NCI-H128 (cell line): Measurements from ENCODE around the gene TXNDC11.

Experiments used
- DNase-seq: peaks from one replicate; lab custom pipeline; 2025; ENCODE audit not compliant: unreplicated experiment; lab: John Stamatoyannopoulos, UW

The TXNDC11 gene

GRCh38 chr16:11722468-11722808 lies 20.2 kb downstream of the TXNDC11 start:
- no peak for DNase-seq

DNA sequence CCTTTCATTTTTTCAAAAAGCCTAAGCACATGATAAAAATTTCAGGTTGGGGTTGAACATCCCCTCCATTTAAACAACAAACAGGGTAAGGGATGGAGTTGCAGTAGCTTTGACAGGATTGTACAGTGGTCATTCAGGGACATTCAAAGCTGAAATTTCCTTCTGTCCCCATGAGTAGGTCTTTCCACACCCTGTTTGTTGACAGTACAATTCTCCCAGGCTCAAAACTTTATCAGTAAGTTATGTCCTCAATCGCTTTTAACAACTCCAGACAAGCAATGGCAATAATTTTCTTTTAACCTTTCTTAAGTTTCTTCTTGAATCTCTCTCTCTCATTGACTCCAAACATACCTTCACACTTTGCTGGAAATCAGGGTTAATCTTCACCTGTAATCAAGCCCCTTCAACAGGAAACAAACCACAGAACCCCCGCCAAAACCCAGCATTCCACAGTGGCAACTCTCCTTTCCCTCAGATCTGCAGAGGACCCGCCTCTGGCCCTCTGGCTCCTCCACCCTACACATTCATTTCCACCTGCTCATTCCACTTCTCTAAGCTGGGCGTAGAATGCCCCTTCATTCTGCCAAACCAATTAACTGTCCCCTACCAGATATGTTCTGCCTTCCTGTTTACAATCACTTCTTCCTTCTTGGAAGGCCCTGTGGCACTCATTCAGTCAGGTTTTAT lies 20.7 kb downstream of the TXNDC11 start:
- DNase-seq, result no peak

- DNase-seq, result no peak
Observed at GRCh38 chr16:11719762-11720161, 22.9 kb downstream of the TXNDC11 start.

DNA sequence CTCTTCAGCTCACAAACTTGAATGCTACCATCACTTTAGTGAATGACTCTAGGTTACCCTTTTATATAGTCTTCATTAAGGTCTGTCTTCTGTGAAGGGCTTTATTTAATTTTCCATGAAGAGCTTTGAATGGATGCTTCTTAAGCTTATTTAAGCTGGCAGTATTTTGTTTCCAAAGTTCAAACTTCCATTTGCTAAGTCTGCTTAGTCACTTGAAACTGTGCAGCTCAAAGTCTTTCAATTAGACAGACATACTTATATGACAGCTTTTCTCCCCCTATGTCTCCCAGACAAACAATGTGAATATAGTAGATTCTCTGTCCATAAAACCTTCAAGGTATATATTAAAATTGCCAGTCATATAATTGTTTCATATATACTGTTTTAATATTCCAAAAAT lies 23.5 kb downstream of the TXNDC11 start:
- DNase-seq, result no peak

DNA sequence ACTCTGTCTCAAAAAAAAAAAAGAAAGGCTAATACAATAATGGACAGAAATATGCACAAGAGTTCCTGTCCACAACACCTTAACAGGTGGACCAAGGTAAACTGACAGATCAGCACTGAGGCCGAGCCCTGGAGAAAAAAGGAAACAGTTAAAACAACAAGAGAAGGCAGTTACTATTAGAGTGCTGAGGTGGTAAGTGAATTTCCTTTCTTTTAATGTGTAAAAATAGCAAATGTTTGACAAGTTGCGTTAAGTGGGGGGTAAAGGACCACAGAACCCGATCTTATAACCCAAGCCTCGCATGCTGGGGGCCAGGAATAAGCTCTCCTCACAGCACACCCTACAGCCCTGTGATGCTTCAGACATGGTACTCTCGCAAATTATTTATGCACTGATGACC lies 24.8 kb downstream of the TXNDC11 start:
- no peak for DNase-seq

- no peak for DNase-seq
Observed at GRCh38 chr16:11716336-11716735, 26.3 kb downstream of the TXNDC11 start.

DNA sequence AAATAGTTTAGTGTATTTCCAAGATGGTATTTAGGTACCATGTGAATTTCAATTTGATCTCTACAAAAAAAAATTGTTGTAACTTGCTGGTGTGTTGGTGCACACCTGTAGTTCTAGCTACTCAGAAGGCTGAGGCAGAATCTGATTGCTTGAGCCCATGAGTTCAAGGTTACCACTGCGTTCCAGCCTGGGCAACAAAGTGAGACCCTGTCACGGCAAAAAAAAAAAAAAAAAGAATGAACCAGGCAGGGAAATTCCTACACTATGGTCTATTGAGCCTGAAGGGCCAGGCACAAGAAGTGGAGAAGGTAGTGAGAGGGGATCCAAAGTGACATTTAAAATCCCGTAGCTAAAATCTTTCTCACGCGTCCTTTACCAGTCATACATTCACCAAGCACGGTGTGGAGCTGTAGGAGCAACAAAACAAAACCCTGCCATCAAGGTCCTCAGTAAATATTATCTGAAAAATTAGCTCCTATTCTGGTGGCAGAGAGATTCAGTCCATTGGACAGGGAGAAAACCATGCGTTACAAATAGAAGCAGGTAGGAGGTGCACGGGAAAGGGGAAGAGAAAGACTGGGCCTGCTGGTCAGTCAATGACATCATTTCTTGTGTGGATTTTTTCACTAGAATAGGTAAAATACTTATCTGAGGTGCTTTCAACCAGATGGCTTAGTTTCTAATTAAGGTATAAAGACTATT lies 27.3 kb downstream of the TXNDC11 start:
- no peak for DNase-seq

DNA sequence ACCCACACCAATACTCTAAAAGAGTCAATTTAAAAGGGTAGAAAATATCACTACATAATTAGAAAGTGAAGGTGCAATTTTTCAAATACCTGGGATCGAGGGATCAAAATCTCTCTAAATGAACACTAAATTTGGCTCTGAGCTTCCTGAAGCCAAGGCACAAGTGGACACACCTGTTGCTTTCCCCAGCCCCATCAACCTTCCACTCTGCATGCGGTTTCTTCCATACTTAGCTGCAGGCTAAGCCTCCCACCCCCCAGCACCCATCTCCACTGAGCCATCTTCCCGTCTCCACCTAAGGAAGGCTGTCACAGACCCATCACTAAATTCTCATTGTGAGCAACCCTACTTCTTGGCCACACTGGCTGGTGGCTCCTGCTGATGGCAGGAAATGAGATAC lies 30.5 kb downstream of the TXNDC11 start:
- DNase-seq, result no peak

- DNase-seq, result no peak
Observed at GRCh38 chr16:11711662-11712061, 31.0 kb downstream of the TXNDC11 start.

GRCh38 chr16:11708421-11708820 lies 34.2 kb downstream of the TXNDC11 start:
- DNase-seq, result no peak

GRCh38 chr16:11707679-11708197 lies 34.9 kb downstream of the TXNDC11 start:
- DNase-seq, result no peak

GRCh38 chr16:11706180-11706742 lies 36.4 kb downstream of the TXNDC11 start:
- no peak for DNase-seq

DNA sequence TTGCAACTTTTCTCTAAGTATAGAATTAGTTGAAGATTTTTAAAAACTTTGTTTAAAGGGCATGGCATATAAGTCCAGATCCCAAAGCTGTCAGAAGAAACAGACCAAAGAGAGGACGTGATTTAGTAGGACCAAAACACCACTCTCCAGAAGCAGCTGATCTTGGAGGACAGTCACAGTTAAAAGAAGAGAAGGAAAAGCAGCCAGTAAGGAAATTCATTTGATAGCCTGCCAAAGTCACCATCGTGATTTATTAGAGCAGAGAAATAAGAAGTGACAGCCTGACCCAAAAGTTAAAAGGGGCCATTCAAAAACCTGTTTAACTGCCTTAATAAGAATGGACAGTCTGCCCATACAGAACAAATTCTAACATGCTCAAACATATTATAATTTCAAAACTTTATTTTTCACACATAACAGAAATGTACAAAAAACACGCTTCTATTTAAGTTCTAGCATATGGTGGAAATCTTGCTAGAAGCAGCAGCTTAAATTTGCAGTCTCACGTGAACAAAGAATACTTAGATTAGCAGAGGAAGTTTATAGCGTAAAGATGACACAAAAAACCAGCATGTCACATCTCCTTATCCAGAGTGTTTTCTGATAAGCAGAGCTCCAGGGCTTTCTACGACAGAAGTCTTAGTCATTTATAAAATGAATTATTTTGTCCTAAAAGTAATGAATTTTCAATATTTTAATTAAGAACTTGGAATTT lies 37.2 kb downstream of the TXNDC11 start:
- no peak for DNase-seq

GRCh38 chr16:11700264-11701029 lies 42.2 kb downstream of the TXNDC11 start:
- no peak for DNase-seq

DNA sequence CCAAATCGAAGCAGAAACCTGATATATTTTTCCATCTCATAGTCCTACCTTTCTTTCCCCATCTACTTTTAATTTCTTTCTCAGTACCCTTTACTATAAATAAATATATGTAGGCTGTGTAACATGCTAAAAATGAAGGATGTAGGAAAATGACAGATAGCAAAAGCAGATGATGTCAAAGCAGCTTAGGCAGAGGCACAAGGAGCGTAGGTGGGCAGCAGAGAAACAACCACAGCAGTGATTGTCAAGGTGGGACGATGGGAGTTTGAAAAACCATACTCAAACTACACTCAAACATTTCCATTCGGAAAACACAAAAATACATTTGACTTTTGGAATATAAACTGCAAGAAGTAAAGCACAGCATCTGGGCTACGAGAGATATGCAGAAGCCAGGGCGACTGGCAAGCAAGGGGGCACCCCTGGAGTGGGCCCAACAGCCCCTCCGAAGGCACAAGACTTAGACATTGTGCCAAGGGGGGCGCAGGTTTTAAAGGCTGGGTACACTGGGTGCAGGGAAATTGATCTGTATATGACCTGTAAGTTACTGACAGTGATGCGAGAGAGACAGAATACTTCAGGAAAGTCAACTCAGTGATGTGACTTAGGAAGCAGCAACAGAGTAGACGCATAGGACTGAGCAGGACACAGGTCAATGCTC lies 43.3 kb downstream of the TXNDC11 start:
- no peak for DNase-seq

DNA sequence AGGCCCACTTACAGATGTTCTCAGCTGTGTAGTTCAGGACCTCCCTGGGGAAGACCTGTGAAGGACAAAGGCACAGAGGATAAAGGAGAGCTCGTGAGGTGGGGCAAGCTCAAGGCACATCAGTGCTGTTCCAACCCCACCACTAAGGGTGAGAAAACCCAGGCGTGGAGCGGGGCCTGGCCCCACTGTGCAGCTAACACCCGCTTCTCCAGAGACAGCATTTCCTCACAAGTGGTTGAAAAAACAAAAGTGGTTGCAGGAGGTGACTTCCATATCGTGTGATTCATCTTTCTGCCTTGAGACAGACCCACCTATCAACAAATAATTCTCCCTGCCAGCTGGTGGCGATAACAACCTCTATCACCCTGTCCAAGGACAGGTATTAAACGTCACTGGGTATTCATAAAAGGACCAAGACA lies 44.4 kb downstream of the TXNDC11 start:
- no peak for DNase-seq

DNA sequence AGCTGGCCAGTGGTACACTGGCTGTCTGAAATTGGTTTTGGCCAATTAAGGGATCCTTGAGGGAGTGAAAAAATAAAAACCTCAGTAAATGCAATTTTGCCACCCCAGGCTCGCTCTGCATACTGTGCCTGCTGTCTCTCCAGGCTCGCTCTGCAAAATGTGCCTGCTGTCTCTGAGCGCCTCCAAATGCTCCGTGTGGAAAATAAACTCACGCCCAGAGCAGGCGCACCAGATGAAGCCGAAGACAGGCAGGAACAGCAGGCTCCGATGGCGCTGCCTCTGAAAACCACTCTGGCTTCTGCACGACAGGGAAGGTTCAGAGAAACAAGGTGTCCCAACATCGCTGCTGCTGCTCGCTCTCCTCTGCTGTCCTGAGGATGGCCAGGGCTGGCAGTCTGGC lies 45.3 kb downstream of the TXNDC11 start:
- no peak for DNase-seq

DNA sequence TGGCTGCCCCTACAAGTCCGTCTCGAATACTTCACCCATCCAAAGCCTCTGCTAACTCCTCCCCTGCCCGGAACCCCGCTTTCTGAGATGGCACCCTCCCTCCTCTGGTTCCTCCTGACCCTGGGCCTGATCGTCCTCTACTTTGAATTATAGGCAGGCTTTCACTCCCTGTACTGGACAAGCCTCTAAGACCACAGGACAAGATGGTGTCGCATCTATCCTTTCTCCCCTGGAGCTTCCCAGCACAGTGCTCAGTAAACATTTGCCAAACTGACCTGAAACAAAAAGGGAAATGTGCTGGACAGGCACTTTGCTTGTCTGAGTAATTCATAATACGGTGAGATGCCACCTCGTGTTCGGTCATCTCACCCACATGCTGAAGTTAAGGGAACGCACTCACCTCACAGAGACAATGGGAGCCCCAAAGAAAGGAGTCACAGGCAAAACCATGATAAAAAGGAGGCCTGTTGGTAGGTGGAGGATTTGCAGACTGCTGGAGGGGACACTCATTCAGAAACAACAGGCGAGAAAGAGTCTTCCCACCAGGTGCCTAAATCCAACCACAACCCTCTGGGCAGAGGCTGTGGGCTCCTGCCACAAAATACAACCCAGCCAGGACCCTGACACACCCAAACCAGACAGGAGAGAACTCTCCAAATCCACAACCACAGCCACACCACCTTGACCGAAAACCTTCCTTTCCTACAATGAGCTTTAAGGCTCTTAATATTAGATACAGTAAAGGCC lies 46.2 kb downstream of the TXNDC11 start:
- no peak for DNase-seq

DNA sequence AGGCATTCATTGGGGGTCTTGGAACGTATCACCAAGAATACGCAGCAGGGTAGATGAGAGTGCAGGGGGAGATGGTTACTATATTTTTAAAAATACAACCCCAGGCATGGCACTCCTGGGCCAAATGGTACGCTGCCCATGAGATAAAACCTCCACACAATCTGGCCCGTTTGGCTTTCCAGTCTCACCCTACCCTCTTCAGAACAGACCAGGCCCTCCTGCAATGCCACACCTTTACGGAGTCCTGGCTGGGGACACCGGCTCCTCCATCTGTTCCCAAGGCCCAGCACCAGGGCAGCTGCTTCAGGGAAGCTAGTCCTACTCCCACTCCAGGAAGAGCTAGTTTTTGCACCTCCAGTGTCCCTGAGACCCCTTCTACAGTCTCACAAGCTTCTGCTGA lies 50.0 kb downstream of the TXNDC11 start:
- DNase-seq, result no peak

GRCh38 chr16:11692171-11692570 lies 50.5 kb downstream of the TXNDC11 start:
- DNase-seq, result no peak
